Esophagus muscularis mucosa (tissue), 4 donors: ENCODE measurements around the gene MINDY1. TPM values are rescaled to one million over a fixed set of nuclear protein-coding genes. Genes with fewer than 3 reads are reported as not detected.

Source experiments
- DNase-seq: peaks from one replicate; pipeline ENCODE4 v3.0.0-alpha.2; 2017; ENCODE audit errors: extremely low spot score
- H3K27ac ChIP-seq, 4 donors: fragments of 200-600 bp; sonication (generic); replicated peaks in 1 of 4; 1 replicate in 3 of 4; 2 replicates in 1 of 4; pipeline ENCODE4 v1.5.1; 2016 to 2019; ENCODE audit warnings: mild to moderate bottlenecking in 1 of 4
- H3K27me3 ChIP-seq, 4 donors: fragments of 200-600 bp; sonication (generic); one replicate each; pipeline versions ENCODE4 v1.5.1 to v1.6.0; 2016 to 2019
- H3K36me3 ChIP-seq, 4 donors: fragments of 200-600 bp; sonication (generic); one replicate each; pipeline ENCODE4 v1.5.1; 2016 to 2019
- H3K4me1 ChIP-seq, 4 donors: fragments of 200-600 bp; sonication (generic); one replicate each; pipeline ENCODE4 v1.5.1; 2016 to 2019
- H3K4me3 ChIP-seq, 4 donors: fragments of 200-600 bp; sonication (generic); 1 replicate in 2 of 4; 2 replicates in 2 of 4; pipeline ENCODE4 v1.5.1; 2016 to 2019; ENCODE audit warnings: mild to moderate bottlenecking in 4 of 4, moderate library complexity in 1 of 4
- H3K9me3 ChIP-seq, 4 donors: fragments of 200-600 bp; sonication (generic); 1 replicate in 3 of 4; 2 replicates in 1 of 4; pipeline ENCODE4 v1.5.1; 2016 to 2019
- CTCF ChIP-seq, 3 experiments: fragments of 200-600 bp in 2 of 3; fragments of 450-650 bp in 1 of 3; sonication (generic) in 2 of 3; IDR thresholded peaks; one replicate each; pipeline ENCODE4 v1.5.1; 2017 to 2019; ENCODE audit warnings: antibody characterized with exemption in 3 of 3, mild to moderate bottlenecking in 2 of 3, moderate library complexity in 1 of 3
- EP300 ChIP-seq: sonication (generic); formaldehyde crosslinking; IDR thresholded peaks from one replicate; pipeline ENCODE4 v1.6.1; 2017; ENCODE audit warnings: antibody characterized with exemption
- POLR2A ChIP-seq: fragments of 450-650 bp; IDR thresholded peaks from one replicate; pipeline ENCODE4 v1.6.1; 2017; ENCODE audit warnings: antibody characterized with exemption, moderate library complexity, mild to moderate bottlenecking, low read depth
- POLR2AphosphoS5 ChIP-seq, 2 donors: sonication (generic); formaldehyde crosslinking; IDR thresholded peaks; one replicate each; pipeline ENCODE4 v1.6.1; 2017; ENCODE audit warnings: antibody characterized with exemption in 2 of 2
- WGBS: methylation state at CpG from one replicate; pipeline ENCODE4 v1.1.5; 2018; 5-methylcytosine and 5-hydroxymethylcytosine counted together
- intact Hi-C: fragments of 100-400 bp; cut with DNase I; formaldehyde crosslinking; loops from one replicate; pipeline ENCODE4 v1.15.1; 2023
- total RNA-seq, 4 donors: library from RNA; depleted of rRNA; stranded (reverse); fragments of >200 nt; gene quantifications; one replicate each; pipeline versions ENCODE4 v1.1.0 to v1.2.1, GENCODE V29; 2016

Gene MINDY1
- total RNA-seq, 4 donors from 2014 or later: 21.6 to 31.7 (median 27.0) TPM

GRCh38 chr1:151013518-151013917, 6.8 kb upstream of the MINDY1 start:
- Histone ChIP-seq H3K27ac (peak overlapping the region in 2 of 4 donors; percentile 2 to 3), H3K4me3 (no peak overlapping the region), H3K27me3 (no peaks in the 10 kb centered on the region), H3K4me1 (peaks cover 23 to 39% (median 34%) of the 10 kb centered on the region in 4 donors), H3K36me3 (peaks cover 3 to 20% (median 8%) of the 10 kb centered on the region in 4 donors), H3K9me3 (no peaks in the 10 kb centered on the region)
- no peak for TF ChIP-seq EP300
- TF ChIP-seq POLR2A: no peak
- no peak for TF ChIP-seq CTCF (IDR thresholded peaks at IDR 0.05)
- no peak for TF ChIP-seq POLR2AphosphoS5 (IDR thresholded peaks at IDR 0.05)
- no peak for DNase-seq
- 52% methylated on average over 2 of the region's 2 CpGs for whole genome bisulfite sequencing
- intact Hi-C loops: no loop called here

- Histone ChIP-seq H3K27ac (peak overlapping the region in 3 of 4 donors; percentile 2 to 18 (median 3)), H3K4me3 (no peak overlapping the region), H3K4me1 (peaks cover 24 to 41% (median 35%) of the 10 kb centered on the region in 4 donors), H3K27me3 (no peaks in the 10 kb centered on the region), H3K9me3 (no peaks in the 10 kb centered on the region), H3K36me3 (peaks cover 0 to 14% (median 3%) of the 10 kb centered on the region in 4 donors)
- intact Hi-C loops: no loop called here
- DNase-seq: no peak
- 91% methylated on average over 14 of the region's 14 CpGs for WGBS
- no peak for TF ChIP-seq EP300
- no peak for TF ChIP-seq POLR2A
- no peak for TF ChIP-seq POLR2AphosphoS5 (IDR thresholded peaks at IDR 0.05)
- no peak for TF ChIP-seq CTCF (IDR thresholded peaks at IDR 0.05)
These were observed 6.2 kb upstream of the MINDY1 start for GRCh38 chr1:151012684-151013471.

- Histone ChIP-seq H3K4me1 (peaks cover 35 to 52% (median 48%) of the 10 kb centered on the region in 4 donors), H3K36me3 (peaks cover 0 to 6% (median 2%) of the 10 kb centered on the region in 4 donors), H3K27me3 (no peaks in the 10 kb centered on the region), H3K9me3 (no peaks in the 10 kb centered on the region), H3K27ac (peak overlapping the region in 1 of 4 donors; percentile 3), H3K4me3 (no peak overlapping the region)
- 75% methylated on average over 4 of the region's 4 CpGs for WGBS
- DNase-seq: no peak
- intact Hi-C loops: no loop called here
- no peak for TF ChIP-seq POLR2A
- TF ChIP-seq EP300: no peak
- TF ChIP-seq POLR2AphosphoS5 (IDR thresholded peaks at IDR 0.05): no peak
- TF ChIP-seq CTCF (IDR thresholded peaks at IDR 0.05): no peak
These were observed 4.6 kb upstream of the MINDY1 start for GRCh38 chr1:151011154-151011850.

- intact Hi-C loops: no loop called here
- H3K27ac ChIP-seq: no peak overlapping the region
- 68% methylated on average over 3 of the region's 3 CpGs for WGBS
These were observed 3.6 kb upstream of the MINDY1 start for GRCh38 chr1:151010346-151010726.

More at GRCh38 chr1:151010346-151010726, 3.6 kb upstream of the MINDY1 start:
- DNase-seq: no peak
- Histone ChIP-seq H3K4me3 (no peak overlapping the region), H3K9me3 (no peaks in the 10 kb centered on the region), H3K36me3 (peaks cover 0 to 6% (median 2%) of the 10 kb centered on the region in 4 donors), H3K27me3 (no peaks in the 10 kb centered on the region), H3K4me1 (peaks cover 38 to 59% (median 57%) of the 10 kb centered on the region in 4 donors)
- no peak for TF ChIP-seq POLR2AphosphoS5 (IDR thresholded peaks at IDR 0.05)
- TF ChIP-seq CTCF (IDR thresholded peaks at IDR 0.05): no peak
- TF ChIP-seq EP300: no peak
- no peak for TF ChIP-seq POLR2A
